ENCODE measurements around the gene ZBTB12. TPM values are rescaled to one million over a fixed set of nuclear protein-coding genes. Genes with fewer than 3 reads are reported as not detected.

Gene ZBTB12
- total RNA-seq, 1 donor: 3.6 TPM

- no peaks in the 10 kb centered on the region for H4K20me1 ChIP-seq (ENCODE audit: insufficient read depth, low read length)
- H3K36me3 ChIP-seq (ENCODE audit: insufficient read depth, low read length): peaks cover 65% of the 10 kb centered on the region
- no peaks in the 10 kb centered on the region for H3K4me1 ChIP-seq (ENCODE audit: insufficient read depth, low read length)
- H3K4me2 ChIP-seq (ENCODE audit: insufficient read depth, low read length): no peak overlapping the region
- H3K9me3 ChIP-seq (ENCODE audit: low read depth, low read length): no peaks in the 10 kb centered on the region
- H3K27me3 ChIP-seq (ENCODE audit: insufficient read depth, low read length): no peaks in the 10 kb centered on the region
- no peak for TF ChIP-seq CTCF (IDR thresholded peaks at IDR 0.05; ENCODE audit: extremely low read depth, low read depth, low read length)
- no peak overlapping the region for H3K27ac ChIP-seq (ENCODE audit: low read depth, low read length)
- H3K4me3 ChIP-seq (ENCODE audit: insufficient read depth, low read length): no peak overlapping the region
- no peak overlapping the region for H2AFZ ChIP-seq (ENCODE audit: low read length)
- no peaks in the 10 kb centered on the region for H3K79me2 ChIP-seq (ENCODE audit: insufficient read depth, low read length)
- DNase-seq (ENCODE audit: insufficient read length, low spot score, missing footprints): peak; percentile 11
Observed at GRCh38 chr6:31886541-31886991, 15.3 kb downstream of the ZBTB12 start.

- Histone ChIP-seq H3K79me2 (ENCODE audit: insufficient read depth, low read length) (no peaks in the 10 kb centered on the region), H4K20me1 (ENCODE audit: insufficient read depth, low read length) (no peaks in the 10 kb centered on the region), H3K9me3 (ENCODE audit: low read depth, low read length) (no peaks in the 10 kb centered on the region), H3K4me3 (ENCODE audit: insufficient read depth, low read length) (no peak overlapping the region), H3K4me2 (ENCODE audit: insufficient read depth, low read length) (no peak overlapping the region), H3K27ac (ENCODE audit: low read depth, low read length) (no peak overlapping the region), H3K4me1 (ENCODE audit: insufficient read depth, low read length) (no peaks in the 10 kb centered on the region), H2AFZ (ENCODE audit: low read length) (no peak overlapping the region), H3K27me3 (ENCODE audit: insufficient read depth, low read length) (no peaks in the 10 kb centered on the region), H3K36me3 (ENCODE audit: insufficient read depth, low read length) (peaks cover 75% of the 10 kb centered on the region)
- no peak for TF ChIP-seq CTCF (IDR thresholded peaks at IDR 0.05; ENCODE audit: extremely low read depth, low read depth, low read length)
- DNase-seq (ENCODE audit: insufficient read length, low spot score, missing footprints): peak; percentile 71
Observed at GRCh38 chr6:31884528-31885035, 17.3 kb downstream of the ZBTB12 start.

- H4K20me1 ChIP-seq (ENCODE audit: insufficient read depth, low read length): no peaks in the 10 kb centered on the region
- H3K4me1 ChIP-seq (ENCODE audit: insufficient read depth, low read length): no peaks in the 10 kb centered on the region
- H3K27me3 ChIP-seq (ENCODE audit: insufficient read depth, low read length): no peaks in the 10 kb centered on the region
- no peak overlapping the region for H3K4me2 ChIP-seq (ENCODE audit: insufficient read depth, low read length)
- H3K79me2 ChIP-seq (ENCODE audit: insufficient read depth, low read length): no peaks in the 10 kb centered on the region
- H3K36me3 ChIP-seq (ENCODE audit: insufficient read depth, low read length): peaks cover 69% of the 10 kb centered on the region
- H3K9me3 ChIP-seq (ENCODE audit: low read depth, low read length): no peaks in the 10 kb centered on the region
- no peak overlapping the region for H3K4me3 ChIP-seq (ENCODE audit: insufficient read depth, low read length)
- peak; percentile 25 for DNase-seq (ENCODE audit: insufficient read length, low spot score, missing footprints)
- H2AFZ ChIP-seq (ENCODE audit: low read length): no peak overlapping the region
- no peak overlapping the region for H3K27ac ChIP-seq (ENCODE audit: low read depth, low read length)
- TF ChIP-seq CTCF (IDR thresholded peaks at IDR 0.05; ENCODE audit: extremely low read depth, low read depth, low read length): no peak
Observed at GRCh38 chr6:31883676-31884075, 18.2 kb downstream of the ZBTB12 start.

GRCh38 chr6:31882344-31882743 is 19.5 kb downstream of the ZBTB12 start:
- no peak overlapping the region for H3K4me3 ChIP-seq (ENCODE audit: insufficient read depth, low read length)
- peaks cover 58% of the 10 kb centered on the region for H3K36me3 ChIP-seq (ENCODE audit: insufficient read depth, low read length)
- H2AFZ ChIP-seq (ENCODE audit: low read length): no peak overlapping the region
- peak; percentile 90 for DNase-seq (ENCODE audit: insufficient read length, low spot score, missing footprints)
- H3K27ac ChIP-seq (ENCODE audit: low read depth, low read length): no peak overlapping the region
- no peak overlapping the region for H3K4me2 ChIP-seq (ENCODE audit: insufficient read depth, low read length)
- H4K20me1 ChIP-seq (ENCODE audit: insufficient read depth, low read length): no peaks in the 10 kb centered on the region
- no peaks in the 10 kb centered on the region for H3K27me3 ChIP-seq (ENCODE audit: insufficient read depth, low read length)
- H3K4me1 ChIP-seq (ENCODE audit: insufficient read depth, low read length): no peaks in the 10 kb centered on the region
- TF ChIP-seq CTCF (IDR thresholded peaks at IDR 0.05; ENCODE audit: extremely low read depth, low read depth, low read length): no peak
- no peaks in the 10 kb centered on the region for H3K79me2 ChIP-seq (ENCODE audit: insufficient read depth, low read length)
- no peaks in the 10 kb centered on the region for H3K9me3 ChIP-seq (ENCODE audit: low read depth, low read length)

Measured in osteoblast (primary cell).